Measurements from ENCODE around the gene GRIK3.

The GRIK3 gene

GRCh38 chr1:37015713-37016112, 18.6 kb downstream of the GRIK3 start:
- DNase-seq (ENCODE audit: low spot score) = no peak

- DNase-seq (ENCODE audit: low spot score) = no peak
Measured at GRCh38 chr1:37012226-37012625, 22.1 kb downstream of the GRIK3 start.

GRCh38 chr1:37010011-37010410, 24.3 kb downstream of the GRIK3 start:
- no peak for DNase-seq (ENCODE audit: low spot score)

DNA sequence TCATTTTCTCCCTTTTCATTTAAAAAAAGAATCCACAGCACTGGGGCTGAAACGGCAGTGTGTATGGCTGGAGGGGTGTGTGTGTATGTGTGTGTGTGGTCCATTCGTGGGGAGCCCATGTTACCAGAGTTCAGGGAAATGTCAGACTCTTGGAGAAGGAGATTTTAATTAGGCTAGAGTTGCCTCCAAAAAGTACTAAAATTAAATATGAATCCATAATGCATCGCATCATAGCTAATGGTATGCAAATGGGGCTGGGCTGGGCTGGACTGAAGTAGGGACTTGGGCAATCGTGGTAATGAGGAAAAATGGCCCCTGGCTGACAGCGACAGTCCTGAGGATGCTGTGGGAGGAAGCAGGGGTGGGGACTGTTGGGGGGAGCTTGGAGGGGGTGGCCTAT, 24.8 kb downstream of the GRIK3 start:
- no peak for DNase-seq (ENCODE audit: low spot score)

GRCh38 chr1:37006132-37006868, 28.0 kb downstream of the GRIK3 start:
- no peak for DNase-seq (ENCODE audit: low spot score)

- DNase-seq (ENCODE audit: low spot score) = no peak
Measured at GRCh38 chr1:37002898-37003297, 31.4 kb downstream of the GRIK3 start.

GRCh38 chr1:37001703-37002102, 32.6 kb downstream of the GRIK3 start:
- no peak for DNase-seq (ENCODE audit: low spot score)

DNA sequence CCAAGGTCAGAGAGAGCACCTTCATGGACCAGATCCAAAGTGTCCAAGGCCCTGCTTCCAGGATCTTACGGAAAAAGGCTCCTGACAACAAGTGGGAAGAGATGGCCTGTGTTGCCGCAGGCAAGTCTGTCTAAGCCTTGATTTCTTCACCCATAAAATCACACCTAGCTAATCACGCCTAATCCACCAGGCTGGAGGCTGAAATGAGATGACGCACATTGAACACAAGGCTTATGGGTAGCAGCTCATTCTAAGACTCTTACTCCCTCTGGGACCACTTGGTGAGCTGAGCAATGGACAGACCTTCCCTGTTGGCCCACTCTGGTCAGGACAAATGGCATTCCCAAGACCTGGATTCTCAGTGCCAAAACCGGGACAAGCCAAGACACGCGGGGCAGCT, 38.2 kb downstream of the GRIK3 start:
- no peak for DNase-seq (ENCODE audit: low spot score)

DNA sequence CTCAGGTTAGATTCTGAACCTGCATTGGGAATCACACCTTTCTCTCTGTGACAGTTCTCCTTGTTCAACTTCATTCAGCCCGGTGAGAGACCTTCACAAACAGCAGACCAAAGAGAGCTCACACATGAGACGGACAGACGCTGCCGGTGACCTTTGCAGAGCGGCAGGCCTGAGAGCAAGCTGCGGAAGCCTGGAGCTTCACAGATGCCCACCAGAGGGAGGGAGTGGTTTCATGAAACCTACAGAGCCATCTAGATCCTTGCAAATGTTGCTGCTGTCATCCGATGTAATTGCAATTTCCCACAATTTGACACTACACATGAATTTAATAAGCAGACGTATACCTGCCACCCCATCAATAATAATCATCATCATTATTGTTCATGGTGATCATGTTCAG, 39.4 kb downstream of the GRIK3 start:
- DNase-seq (ENCODE audit: low spot score) = no peak

GRCh38 chr1:36994294-36994693, 40.0 kb downstream of the GRIK3 start:
- no peak for DNase-seq (ENCODE audit: low spot score)

DNA sequence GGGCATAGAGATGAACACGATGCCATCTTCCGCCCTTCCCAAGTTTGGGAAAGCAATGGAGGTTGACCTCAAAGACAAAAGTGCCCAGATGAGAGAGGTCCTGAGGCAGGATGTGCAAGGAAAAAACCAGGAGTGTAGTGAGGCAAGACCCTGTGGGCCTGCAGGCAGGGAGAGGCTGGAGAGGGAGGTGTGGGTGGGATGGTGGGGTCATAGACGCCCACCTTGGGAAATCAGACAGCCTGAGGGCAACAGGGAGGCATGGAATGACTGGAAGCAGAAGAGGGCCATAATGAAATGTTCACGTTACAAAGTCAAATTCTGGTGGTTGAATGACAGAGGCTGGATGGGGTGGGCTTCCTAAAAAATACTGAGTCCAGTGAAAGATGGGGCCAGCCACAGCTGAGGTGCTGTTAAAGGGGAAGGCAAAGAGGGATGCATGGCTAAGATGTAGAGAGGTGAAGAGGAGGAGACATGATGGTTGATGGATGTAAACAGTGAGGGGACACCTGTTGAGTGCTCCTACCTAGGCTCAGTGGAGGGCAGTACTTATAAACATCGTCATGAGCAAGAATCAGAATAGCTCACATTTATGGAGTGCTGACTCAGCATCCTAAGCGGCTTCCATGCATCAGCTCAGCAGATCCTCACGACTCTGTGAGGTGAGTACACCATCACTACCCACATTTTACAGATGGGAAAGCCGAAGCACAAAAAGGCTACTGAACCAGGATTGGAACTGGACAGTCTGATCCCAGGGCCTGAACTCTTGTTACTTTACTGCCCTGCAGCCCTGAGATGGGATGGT, 42.0 kb downstream of the GRIK3 start:
- no peak for DNase-seq (ENCODE audit: low spot score)

DNA sequence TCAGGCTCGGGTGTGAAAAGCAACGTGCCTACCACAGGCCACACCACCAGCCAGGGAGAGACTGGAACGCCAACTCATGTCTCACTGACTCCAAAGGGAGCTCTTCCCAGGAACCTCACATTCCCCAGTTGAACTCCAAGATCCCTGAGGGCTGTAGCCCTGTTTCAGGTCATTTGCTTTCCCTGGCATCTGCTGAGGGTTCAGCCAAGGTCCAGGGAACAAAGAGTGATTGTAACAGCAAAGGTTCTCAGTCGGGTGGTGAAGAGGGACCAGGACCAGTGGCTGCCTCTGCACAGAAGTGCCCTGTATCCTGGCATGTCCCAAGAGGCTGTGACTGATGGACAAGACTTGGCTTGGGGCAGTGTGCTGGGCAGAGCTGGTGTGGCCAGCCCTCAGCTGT, 42.8 kb downstream of the GRIK3 start:
- DNase-seq (ENCODE audit: low spot score) = no peak

GRCh38 chr1:36990928-36991327, 43.4 kb downstream of the GRIK3 start:
- DNase-seq (ENCODE audit: low spot score) = no peak

DNA sequence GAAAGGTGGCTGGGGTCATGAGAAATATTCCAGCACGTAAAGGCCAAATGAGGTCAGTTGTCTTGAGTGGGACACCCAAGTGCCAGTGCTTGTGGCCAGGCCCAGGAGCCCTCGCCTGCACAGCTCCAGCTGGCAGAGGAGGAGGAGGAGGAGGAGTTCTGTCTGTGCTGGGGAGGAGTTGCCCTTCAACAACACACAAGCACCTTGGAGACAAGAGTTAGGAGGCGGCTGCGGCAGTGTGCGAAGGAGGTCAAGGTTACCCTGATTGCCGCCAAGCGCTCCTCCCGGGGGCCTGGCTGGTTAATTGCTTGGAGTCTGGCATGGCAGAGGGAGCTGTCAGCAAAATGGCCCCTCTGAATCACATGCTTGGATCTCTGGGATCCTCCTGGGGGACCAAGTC, 45.1 kb downstream of the GRIK3 start:
- DNase-seq (ENCODE audit: low spot score) = no peak

DNA sequence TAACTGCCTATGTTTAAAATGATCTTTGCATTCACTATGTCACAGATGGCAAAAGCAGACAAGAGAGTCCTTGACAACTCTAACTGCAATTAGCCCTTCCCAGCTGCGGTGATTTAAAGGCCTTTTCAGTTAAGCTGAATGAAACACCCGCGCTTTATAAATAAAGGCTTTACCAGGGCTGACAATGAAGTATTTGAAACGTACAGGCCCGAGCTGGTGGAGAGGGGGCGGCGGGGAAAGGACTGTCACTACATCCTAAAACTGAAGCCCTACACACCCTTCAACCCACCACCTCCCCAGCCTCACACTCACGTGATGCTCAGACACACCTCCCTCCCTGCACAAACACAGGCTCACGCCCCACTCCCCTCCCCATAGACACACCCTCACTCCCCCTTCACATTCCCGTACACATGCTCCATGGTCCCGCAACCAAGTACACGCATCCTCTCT, 45.5 kb downstream of the GRIK3 start:
- DNase-seq (ENCODE audit: low spot score) = no peak

- DNase-seq (ENCODE audit: low spot score) = no peak
Measured at GRCh38 chr1:36988321-36988720, 46.0 kb downstream of the GRIK3 start.

GRCh38 chr1:36987276-36987675, 47.0 kb downstream of the GRIK3 start:
- no peak for DNase-seq (ENCODE audit: low spot score)

DNA sequence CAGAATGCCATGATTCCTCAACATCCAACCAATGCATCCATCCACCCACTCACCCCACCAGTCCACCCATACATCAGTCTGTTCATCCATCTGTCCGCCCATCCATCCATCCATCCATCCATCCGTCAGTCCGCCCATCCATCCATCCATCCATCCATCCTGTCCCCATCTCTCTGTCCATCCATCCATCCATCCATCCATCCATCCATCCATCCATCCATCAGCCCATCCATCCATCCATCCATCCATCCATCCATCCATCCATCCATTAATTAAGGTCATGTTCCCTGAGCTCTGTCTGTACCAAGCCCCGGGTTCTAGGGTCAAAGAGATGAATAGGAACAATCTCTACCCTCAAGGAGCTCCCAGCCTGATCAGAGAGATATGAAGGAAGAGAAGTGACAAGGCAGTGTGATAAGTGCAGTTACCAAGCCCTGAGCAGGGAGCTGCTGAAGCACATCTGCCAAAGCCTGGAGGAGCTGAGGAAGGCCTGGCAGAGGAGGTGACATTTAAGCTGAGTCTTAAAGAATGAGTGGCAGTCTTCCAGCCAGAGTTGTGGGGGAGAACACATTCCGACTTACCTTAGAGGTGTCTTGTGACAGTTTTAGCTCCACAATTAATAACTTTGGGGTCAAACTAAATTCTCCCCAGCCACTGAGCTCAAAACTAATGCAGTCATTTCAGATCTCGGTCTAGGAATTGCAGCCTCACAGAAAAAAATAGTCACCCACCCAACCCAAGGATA, 47.9 kb downstream of the GRIK3 start:
- DNase-seq (ENCODE audit: low spot score) = no peak

DNA sequence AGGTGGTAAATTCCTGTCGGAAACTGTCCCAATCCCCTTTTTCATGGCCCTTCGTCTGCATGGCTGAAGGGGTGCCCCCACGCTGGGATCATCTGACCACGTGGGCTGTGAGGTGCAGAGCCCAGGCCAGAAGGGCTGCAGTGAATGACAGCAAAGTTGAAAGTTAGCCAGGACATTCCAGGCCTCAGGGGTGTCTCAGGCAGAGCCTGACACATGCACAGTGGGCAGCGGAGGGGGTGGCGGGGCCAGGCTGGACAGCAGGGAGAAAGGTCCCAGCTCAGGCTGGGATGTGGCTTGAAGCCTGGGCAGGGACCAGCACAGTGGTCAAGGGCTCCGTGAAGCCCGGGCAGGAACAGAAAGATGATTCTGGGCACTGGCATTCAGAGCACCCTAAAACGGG, 49.6 kb downstream of the GRIK3 start:
- no peak for DNase-seq (ENCODE audit: low spot score)

DNA sequence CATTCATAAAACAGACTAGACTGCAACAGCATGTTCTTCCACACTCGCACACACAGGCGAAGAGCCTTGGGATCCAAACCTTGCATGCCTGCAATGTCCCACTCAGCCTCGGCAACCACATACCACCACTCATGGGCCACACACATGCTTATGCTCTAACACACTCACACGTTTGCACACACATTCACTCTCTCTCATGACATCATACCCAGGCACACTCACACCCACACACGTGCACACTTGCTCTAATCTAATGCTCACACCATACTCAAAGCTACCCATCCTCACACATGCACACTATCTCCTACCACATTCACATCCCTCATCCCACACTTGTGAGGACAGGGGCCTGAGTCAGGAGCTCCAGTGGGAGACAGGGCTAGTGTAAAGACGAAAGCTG, 50.3 kb downstream of the GRIK3 start:
- DNase-seq (ENCODE audit: low spot score) = no peak

DNA sequence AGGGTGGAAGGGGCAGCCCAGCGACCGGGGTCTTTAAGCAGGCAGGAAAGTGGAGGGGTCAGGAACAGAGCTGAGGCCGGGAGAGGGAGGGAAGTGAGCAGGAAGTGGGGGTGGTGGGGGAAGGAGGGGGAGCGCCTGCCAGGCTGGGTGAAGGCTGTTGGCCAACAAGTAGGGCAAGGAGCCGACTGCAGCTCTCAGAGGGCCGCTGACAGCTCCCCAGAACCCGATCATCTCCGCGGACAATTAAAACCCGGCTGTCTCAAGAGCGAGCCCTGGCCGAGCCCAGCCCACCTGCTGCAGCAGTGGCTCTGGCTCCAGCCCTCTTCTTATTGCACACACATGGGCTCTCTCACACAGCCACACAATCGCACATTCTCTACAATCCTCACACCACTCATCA, 51.6 kb downstream of the GRIK3 start:
- no peak for DNase-seq (ENCODE audit: low spot score)

DNA sequence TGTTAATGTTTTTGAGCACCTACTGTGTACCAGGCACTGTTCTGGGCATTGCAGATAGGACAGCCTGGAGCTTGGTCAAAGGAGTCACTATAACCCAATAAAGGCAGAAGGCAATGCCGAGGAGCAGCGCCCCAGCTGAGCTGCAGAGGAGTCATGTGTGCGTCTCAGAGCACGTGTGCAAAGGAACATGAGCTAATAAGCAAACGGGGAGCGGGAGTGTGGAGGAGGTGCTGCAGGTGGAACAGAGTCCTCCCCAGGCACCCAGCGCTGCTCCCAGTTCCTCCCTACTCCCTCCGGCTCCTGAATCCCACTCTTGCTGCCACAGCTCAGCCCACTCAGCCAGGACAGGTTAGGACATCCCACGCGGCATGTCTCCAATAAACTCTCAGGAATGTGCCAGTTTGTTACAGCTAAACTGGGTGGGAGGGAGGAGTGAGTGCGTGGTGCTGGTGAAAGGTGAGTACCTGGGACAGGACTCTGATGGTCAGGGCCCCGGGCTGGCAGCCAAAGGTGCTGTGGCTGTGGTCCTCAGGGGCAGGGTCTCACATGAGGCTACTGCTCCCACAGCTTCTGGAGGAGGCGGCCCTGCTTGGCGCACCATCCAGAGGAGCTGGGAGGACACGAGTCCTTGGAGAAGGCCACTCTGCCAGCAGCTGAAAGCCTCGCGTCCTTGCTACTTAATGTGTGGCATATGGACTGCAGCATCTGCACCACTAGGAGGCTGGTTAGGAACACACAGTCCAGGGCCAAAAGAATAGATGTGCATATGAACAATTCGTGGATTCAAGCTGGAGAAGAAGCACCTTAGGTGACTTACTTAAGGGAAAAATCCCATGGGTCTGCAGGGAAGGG, 52.3 kb downstream of the GRIK3 start:
- DNase-seq (ENCODE audit: low spot score) = no peak

All from hematopoietic multipotent progenitor cell treated with erythropoietin and hydrocortisone succinate and interleukin-3 and kit ligand, for 15 days (in vitro differentiated cells).